HEK293T (cell line): ENCODE measurements around the gene CUL2.

Source experiments
- ARNT ChIP-seq: fragments of 450-650 bp; IDR thresholded peaks from 2 replicates; pipeline ENCODE4 v1.6.1; 2017; ENCODE audit warnings: mild to moderate bottlenecking
- BHLHE40 ChIP-seq: fragments of 450-650 bp; IDR thresholded peaks from 2 replicates; pipeline ENCODE4 v1.6.1; 2016; ENCODE audit warnings: mild to moderate bottlenecking, moderate library complexity, borderline replicate concordance
- CTBP1 ChIP-seq: fragments of 450-650 bp; IDR thresholded peaks from 2 replicates; pipeline ENCODE4 v1.6.1; 2016; ENCODE audit warnings: borderline replicate concordance
- ELF4 ChIP-seq: fragments of 450-650 bp; IDR thresholded peaks from 2 replicates; pipeline ENCODE4 v1.6.1; 2017; ENCODE audit warnings: antibody characterized with exemption
- FOXA1 ChIP-seq: fragments of 450-650 bp; IDR thresholded peaks from 2 replicates; pipeline ENCODE4 v1.6.1; 2016; ENCODE audit warnings: mild to moderate bottlenecking
- FOXK2 ChIP-seq: fragments of 450-650 bp; IDR thresholded peaks from 2 replicates; pipeline ENCODE4 v1.6.1; 2016; ENCODE audit warnings: mild to moderate bottlenecking
- FOXM1 ChIP-seq: fragments of 450-650 bp; IDR thresholded peaks from 2 replicates; pipeline ENCODE4 v1.6.1; 2017; ENCODE audit warnings: mild to moderate bottlenecking, borderline replicate concordance
- HDGF ChIP-seq: fragments of 450-650 bp; IDR thresholded peaks from 2 replicates; pipeline ENCODE4 v1.6.1; 2017; ENCODE audit warnings: antibody characterized with exemption, borderline replicate concordance
- NFRKB ChIP-seq: fragments of 450-650 bp; IDR thresholded peaks from 2 replicates; pipeline ENCODE4 v1.6.1; 2016; ENCODE audit warnings: mild to moderate bottlenecking, moderate library complexity
- SP1 ChIP-seq: fragments of 450-650 bp; IDR thresholded peaks from 2 replicates; pipeline ENCODE4 v1.6.1; 2017
- SUZ12 ChIP-seq: fragments of 450-650 bp; IDR thresholded peaks from 2 replicates; pipeline ENCODE4 v1.6.1; 2016; ENCODE audit warnings: mild to moderate bottlenecking
- TARDBP ChIP-seq: fragments of 450-650 bp; IDR thresholded peaks from 2 replicates; pipeline ENCODE4 v1.6.1; 2016
- ZNF384 ChIP-seq: fragments of 450-650 bp; IDR thresholded peaks from 2 replicates; pipeline ENCODE4 v1.6.1; 2016
- TF ChIP-seq, protein P1 (sequence below): fragments of 450-650 bp; IDR thresholded peaks from 2 replicates; pipeline ENCODE4 v1.6.1; 2016

DNA sequence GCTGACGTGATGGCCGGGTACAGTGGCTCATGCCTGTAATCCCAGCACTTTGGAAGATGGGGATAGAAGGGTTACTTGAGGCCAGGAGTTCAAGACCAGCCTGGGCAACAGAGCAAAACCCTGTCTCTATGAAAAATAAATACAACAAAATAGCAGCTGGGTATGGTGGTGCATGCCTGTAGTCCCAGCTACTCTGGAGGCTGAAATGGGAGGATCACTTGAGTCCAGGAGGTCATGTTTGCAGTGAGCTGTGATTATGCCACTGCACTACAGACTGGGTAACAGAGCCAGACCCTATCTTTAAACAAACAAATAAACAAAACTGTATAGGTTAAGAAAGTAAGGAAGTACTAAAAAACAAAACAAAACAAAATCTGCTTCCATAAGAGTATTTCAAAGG, 6.2 kb upstream of the CUL2 start:
- TF ChIP-seq ZNF384 (no peak), FOXA1 (no peak), TARDBP (no peak), NFRKB (no peak), CTBP1 (no peak), HDGF (no peak), ARNT (no peak), BHLHE40 (no peak), SUZ12 (no peak), FOXK2 (no peak), SP1 (no peak), ELF4 (no peak), FOXM1 (no peak)
- TF ChIP-seq, protein P1, sequence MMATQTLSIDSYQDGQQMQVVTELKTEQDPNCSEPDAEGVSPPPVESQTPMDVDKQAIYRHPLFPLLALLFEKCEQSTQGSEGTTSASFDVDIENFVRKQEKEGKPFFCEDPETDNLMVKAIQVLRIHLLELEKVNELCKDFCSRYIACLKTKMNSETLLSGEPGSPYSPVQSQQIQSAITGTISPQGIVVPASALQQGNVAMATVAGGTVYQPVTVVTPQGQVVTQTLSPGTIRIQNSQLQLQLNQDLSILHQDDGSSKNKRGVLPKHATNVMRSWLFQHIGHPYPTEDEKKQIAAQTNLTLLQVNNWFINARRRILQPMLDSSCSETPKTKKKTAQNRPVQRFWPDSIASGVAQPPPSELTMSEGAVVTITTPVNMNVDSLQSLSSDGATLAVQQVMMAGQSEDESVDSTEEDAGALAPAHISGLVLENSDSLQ: no peak
